MM.1S (cell line): ENCODE measurements around the gene RGSL1.
A peak's percentile ranks its signal among the peaks of the same experiment; 100 is the strongest.

Experiments used
- DNase-seq: peaks from one replicate; pipeline ENCODE4 v3.0.0-alpha.2; 2015
- H2AFZ ChIP-seq: fragments of 300-600 bp; sonication (generic); 2 replicates; pipeline ENCODE4 v1.6.0; 2016; ENCODE audit warnings: antibody characterized with exemption, low read length
- H3F3A ChIP-seq: fragments of 300-600 bp; sonication (generic); 2 replicates; pipeline ENCODE4 v1.6.1; 2016; ENCODE audit warnings: mild to moderate bottlenecking, antibody characterized with exemption, low read length, moderate library complexity, mixed read lengths; ENCODE audit not compliant: insufficient read depth
- H3K27ac ChIP-seq: fragments of 300-600 bp; sonication (generic); 2 replicates; pipeline ENCODE4 v1.5.1; 2016; ENCODE audit warnings: mild to moderate bottlenecking, low read length
- H3K27me3 ChIP-seq: fragments of 300-600 bp; sonication (generic); replicated peaks from 2 replicates; pipeline ENCODE4 v1.6.0; 2016; ENCODE audit warnings: low read length; ENCODE audit not compliant: insufficient read depth
- H3K36me3 ChIP-seq: fragments of 300-600 bp; sonication (generic); replicated peaks from 2 replicates; pipeline ENCODE4 v1.6.1; 2016; ENCODE audit warnings: mild to moderate bottlenecking, low read length, mixed read lengths; ENCODE audit not compliant: insufficient read depth
- H3K4me1 ChIP-seq: fragments of 300-600 bp; sonication (generic); 2 replicates; pipeline ENCODE4 v1.6.1; 2016; ENCODE audit warnings: low read length, mixed read lengths
- H3K4me2 ChIP-seq: fragments of 300-600 bp; sonication (generic); 2 replicates; pipeline ENCODE4 v1.6.0; 2016; ENCODE audit warnings: low read depth, low read length
- H3K4me3 ChIP-seq: fragments of 300-600 bp; sonication (generic); 2 replicates; pipeline ENCODE4 v1.5.1; 2016; ENCODE audit warnings: low read length, mixed read lengths
- H3K79me2 ChIP-seq: fragments of 300-600 bp; sonication (generic); 2 replicates; pipeline ENCODE4 v1.6.1; 2016; ENCODE audit warnings: mixed run types, low read length, mixed read lengths
- H3K9ac ChIP-seq: fragments of 300-600 bp; sonication (generic); 2 replicates; pipeline ENCODE4 v1.6.1; 2016; ENCODE audit warnings: low read length, mixed read lengths
- H3K9me2 ChIP-seq: fragments of 300-600 bp; sonication (generic); replicated peaks from 2 replicates; pipeline ENCODE4 v1.6.1; 2016; ENCODE audit warnings: mild to moderate bottlenecking, low read length, mixed read lengths; ENCODE audit not compliant: insufficient read depth
- H3K9me3 ChIP-seq: fragments of 300-600 bp; sonication (generic); replicated peaks from 2 replicates; pipeline ENCODE4 v1.6.1; 2016; ENCODE audit warnings: mild to moderate bottlenecking, low read length, mixed read lengths; ENCODE audit not compliant: insufficient read depth
- H4K20me1 ChIP-seq: fragments of 300-600 bp; sonication (generic); 2 replicates; pipeline ENCODE4 v1.6.1; 2016; ENCODE audit warnings: mild to moderate bottlenecking, low read length, moderate library complexity, mixed read lengths; ENCODE audit not compliant: insufficient read depth
- CTCF ChIP-seq: fragments of 300-600 bp; sonication (generic); IDR thresholded peaks from 2 replicates; pipeline ENCODE4 v1.5.1; 2016; ENCODE audit warnings: antibody characterized with exemption, low read length, mixed read lengths
- EZH2 ChIP-seq: fragments of 300-600 bp; sonication (generic); optimal IDR thresholded peaks from 2 replicates; pipeline ENCODE3; 2017; ENCODE audit warnings: low read depth, mild to moderate bottlenecking, antibody characterized with exemption, low read length, mixed read lengths
- EZH2phosphoT487 ChIP-seq: fragments of 300-600 bp; sonication (generic); IDR thresholded peaks from 2 replicates; pipeline ENCODE4 v1.6.1; 2018; ENCODE audit warnings: antibody characterized with exemption, low read length

RGSL1 gene

GRCh38 chr1:182602935-182603645 is 153.1 kb downstream of the RGSL1 start:
- H3K36me3 ChIP-seq: no peaks in the 10 kb centered on the region; the same call in 1 of the 2 replicates
- peak overlapping the region; percentile 70; the same call in 1 of the 2 replicates for H3K9ac ChIP-seq
- no peak for DNase-seq
- H3K4me2 ChIP-seq: peak overlapping the region; percentile 96
- no peaks in the 10 kb centered on the region; the same call in 1 of the 2 replicates for H3K27me3 ChIP-seq
- peaks cover 5% of the 10 kb centered on the region; the same call in 1 of the 2 replicates for H3F3A ChIP-seq
- no peaks in the 10 kb centered on the region for H3K9me2 ChIP-seq
- H3K27ac ChIP-seq: no peak overlapping the region
- H4K20me1 ChIP-seq: no peaks in the 10 kb centered on the region
- H3K4me3 ChIP-seq: peak overlapping the region; percentile 74
- H3K79me2 ChIP-seq: peaks cover 13% of the 10 kb centered on the region
- no peaks in the 10 kb centered on the region for H3K9me3 ChIP-seq
- TF ChIP-seq EZH2 (no peak), EZH2phosphoT487 (no peak), CTCF (no peak)
- H3K4me1 ChIP-seq: peaks cover 28% of the 10 kb centered on the region
- 0 out of 2 replicates have a peak overlapping the region, but pooled peaks have one; percentile 73 for H2AFZ ChIP-seq

- no peaks in the 10 kb centered on the region for H4K20me1 ChIP-seq
- peaks cover 5% of the 10 kb centered on the region; the same call in 1 of the 2 replicates for H3F3A ChIP-seq
- H3K4me3 ChIP-seq: peak overlapping the region; percentile 74
- H3K9me3 ChIP-seq: no peaks in the 10 kb centered on the region
- H3K9me2 ChIP-seq: no peaks in the 10 kb centered on the region
- TF ChIP-seq CTCF (no peak), EZH2 (no peak), EZH2phosphoT487 (no peak)
- peak overlapping the region; percentile 73 for H2AFZ ChIP-seq
- H3K27ac ChIP-seq: no peak overlapping the region
- H3K36me3 ChIP-seq: no peaks in the 10 kb centered on the region; the same call in 1 of the 2 replicates
- H3K79me2 ChIP-seq: peaks cover 13% of the 10 kb centered on the region
- H3K4me2 ChIP-seq: peak overlapping the region; percentile 96
- H3K4me1 ChIP-seq: peaks cover 28% of the 10 kb centered on the region
- H3K9ac ChIP-seq: peak overlapping the region; percentile 70
- DNase-seq: peak; percentile 49
- H3K27me3 ChIP-seq: no peaks in the 10 kb centered on the region; the same call in 1 of the 2 replicates
Observed at GRCh38 chr1:182603646-182604174, 153.8 kb downstream of the RGSL1 start.

- Histone ChIP-seq H3K9me2 (no peaks in the 10 kb centered on the region), H2AFZ (peak within 1 kb of the TSS; percentile 73), H3K9ac (peak within 1 kb of the TSS; percentile 70), H3F3A (peaks cover 5% of the 10 kb centered on the region; the same call in 1 of the 2 replicates), H3K36me3 (no peaks in the 10 kb centered on the region; the same call in 1 of the 2 replicates), H3K4me1 (peaks cover 28% of the 10 kb centered on the region), H4K20me1 (no peaks in the 10 kb centered on the region), H3K27me3 (no peaks in the 10 kb centered on the region; the same call in 1 of the 2 replicates), H3K4me2 (peak within 1 kb of the TSS; percentile 96), H3K9me3 (no peaks in the 10 kb centered on the region), H3K27ac (no peak within 1 kb of the TSS), H3K79me2 (peaks cover 13% of the 10 kb centered on the region), H3K4me3 (peak within 1 kb of the TSS; percentile 74)
- DNase-seq: peak; percentile 99
- no peak for TF ChIP-seq CTCF
- no peak for TF ChIP-seq EZH2
- no peak for TF ChIP-seq EZH2phosphoT487
Observed at GRCh38 chr1:182604175-182605164, 154.5 kb downstream of the RGSL1 start, which contains the start of gene RGS16. RGS16 (minus strand) TSS chr1:182604389; CDS start chr1:182604259, 130 bp downstream.
